Right lobe of liver (tissue), 4 donors: ENCODE data around the gene CLDN20.

Experiments used
- POLR2A ChIP-seq: fragments of 450-650 bp; IDR thresholded peaks from one replicate; pipeline ENCODE4 v1.6.1; 2017; ENCODE audit warnings: antibody characterized with exemption, mild to moderate bottlenecking
- TF ChIP-seq, protein P1 (sequence below), 4 donors: fragments of 200-600 bp in 3 of 4; fragments of 450-650 bp in 1 of 4; IDR thresholded peaks; one replicate each; pipeline versions ENCODE4 v1.5.1 to v1.8.0; 2016 to 2022; ENCODE audit warnings: antibody characterized with exemption in 4 of 4, mild to moderate bottlenecking in 2 of 4
- donor health status: DM: no; HTN: no; CAD: no.
- donor health status: DM: no; HTN: no; CAD: no.
- donor health status: DM: no; HTN: yes; CAD: no.

DNA sequence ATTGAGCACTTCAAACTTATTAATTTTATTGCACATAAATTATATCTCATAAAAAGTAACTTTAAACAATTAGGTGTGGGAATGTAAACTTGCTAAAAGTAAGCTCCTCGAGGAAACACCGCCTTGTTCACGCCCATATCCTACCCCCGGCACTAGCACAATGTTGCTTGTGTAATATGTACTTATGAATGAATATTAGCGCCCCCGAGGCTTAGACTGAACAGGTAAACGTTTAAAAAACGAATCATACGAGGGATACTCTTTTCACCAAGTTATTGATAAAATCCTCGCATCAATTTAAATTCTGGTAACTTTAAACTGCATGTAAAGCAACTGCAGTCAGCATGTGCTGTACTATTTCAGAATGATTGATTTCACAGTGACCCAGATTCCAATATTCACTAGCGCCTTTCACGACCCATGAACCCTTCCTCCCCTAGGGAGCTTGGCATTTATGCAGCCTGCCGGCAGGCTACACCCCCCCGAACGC, 49.8 kb downstream of the CLDN20 start:
- TF ChIP-seq, protein P1, sequence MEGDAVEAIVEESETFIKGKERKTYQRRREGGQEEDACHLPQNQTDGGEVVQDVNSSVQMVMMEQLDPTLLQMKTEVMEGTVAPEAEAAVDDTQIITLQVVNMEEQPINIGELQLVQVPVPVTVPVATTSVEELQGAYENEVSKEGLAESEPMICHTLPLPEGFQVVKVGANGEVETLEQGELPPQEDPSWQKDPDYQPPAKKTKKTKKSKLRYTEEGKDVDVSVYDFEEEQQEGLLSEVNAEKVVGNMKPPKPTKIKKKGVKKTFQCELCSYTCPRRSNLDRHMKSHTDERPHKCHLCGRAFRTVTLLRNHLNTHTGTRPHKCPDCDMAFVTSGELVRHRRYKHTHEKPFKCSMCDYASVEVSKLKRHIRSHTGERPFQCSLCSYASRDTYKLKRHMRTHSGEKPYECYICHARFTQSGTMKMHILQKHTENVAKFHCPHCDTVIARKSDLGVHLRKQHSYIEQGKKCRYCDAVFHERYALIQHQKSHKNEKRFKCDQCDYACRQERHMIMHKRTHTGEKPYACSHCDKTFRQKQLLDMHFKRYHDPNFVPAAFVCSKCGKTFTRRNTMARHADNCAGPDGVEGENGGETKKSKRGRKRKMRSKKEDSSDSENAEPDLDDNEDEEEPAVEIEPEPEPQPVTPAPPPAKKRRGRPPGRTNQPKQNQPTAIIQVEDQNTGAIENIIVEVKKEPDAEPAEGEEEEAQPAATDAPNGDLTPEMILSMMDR (IDR thresholded peaks at IDR 0.05), result no peak
- no peak for TF ChIP-seq POLR2A
